ENCODE data around the gene AKR7A3.
"Not testable (repeated sequence)": the region's sequence is repeated elsewhere in the genome, so short reads cannot be mapped to it uniquely, and the experiment has no call there.

Gene AKR7A3

DNA sequence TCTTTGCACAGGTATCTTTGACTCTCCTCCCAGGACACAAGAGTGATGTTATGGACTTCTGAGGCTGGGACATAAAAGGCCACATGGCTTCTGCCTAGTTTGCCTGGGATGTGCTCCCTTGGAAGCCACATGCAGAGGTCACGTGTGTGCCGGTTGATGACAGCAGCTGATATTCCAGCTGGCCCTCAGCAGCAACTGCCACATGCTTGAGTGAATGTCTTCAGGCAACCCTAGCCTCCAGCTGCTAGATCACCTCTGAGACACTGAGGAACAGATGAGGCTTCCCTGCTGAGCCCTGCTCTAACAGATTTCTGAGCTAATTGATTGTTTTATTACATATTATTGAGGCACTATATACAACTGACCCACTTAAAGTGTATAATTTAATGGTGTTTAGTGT is 11.6 kb upstream of the AKR7A3 start:
- no peaks in the 10 kb centered on the region for H3K27me3 ChIP-seq (replicated peaks; ENCODE audit: control insufficient read depth, insufficient read depth, low read length)
- TF ChIP-seq, protein P1, sequence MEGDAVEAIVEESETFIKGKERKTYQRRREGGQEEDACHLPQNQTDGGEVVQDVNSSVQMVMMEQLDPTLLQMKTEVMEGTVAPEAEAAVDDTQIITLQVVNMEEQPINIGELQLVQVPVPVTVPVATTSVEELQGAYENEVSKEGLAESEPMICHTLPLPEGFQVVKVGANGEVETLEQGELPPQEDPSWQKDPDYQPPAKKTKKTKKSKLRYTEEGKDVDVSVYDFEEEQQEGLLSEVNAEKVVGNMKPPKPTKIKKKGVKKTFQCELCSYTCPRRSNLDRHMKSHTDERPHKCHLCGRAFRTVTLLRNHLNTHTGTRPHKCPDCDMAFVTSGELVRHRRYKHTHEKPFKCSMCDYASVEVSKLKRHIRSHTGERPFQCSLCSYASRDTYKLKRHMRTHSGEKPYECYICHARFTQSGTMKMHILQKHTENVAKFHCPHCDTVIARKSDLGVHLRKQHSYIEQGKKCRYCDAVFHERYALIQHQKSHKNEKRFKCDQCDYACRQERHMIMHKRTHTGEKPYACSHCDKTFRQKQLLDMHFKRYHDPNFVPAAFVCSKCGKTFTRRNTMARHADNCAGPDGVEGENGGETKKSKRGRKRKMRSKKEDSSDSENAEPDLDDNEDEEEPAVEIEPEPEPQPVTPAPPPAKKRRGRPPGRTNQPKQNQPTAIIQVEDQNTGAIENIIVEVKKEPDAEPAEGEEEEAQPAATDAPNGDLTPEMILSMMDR (IDR thresholded peaks at IDR 0.05; ENCODE audit: insufficient read depth, low read length, poor library complexity, severe bottlenecking) = no peak
- no peak overlapping the region for H3K4me3 ChIP-seq (replicated peaks; ENCODE audit: low read depth, low read length)
- peaks cover 3% of the 10 kb centered on the region for H3K36me3 ChIP-seq (ENCODE audit: control insufficient read depth, insufficient read depth, low read length)
- DNase-seq (ENCODE audit: extremely low read depth, insufficient read length) = no peak

DNA sequence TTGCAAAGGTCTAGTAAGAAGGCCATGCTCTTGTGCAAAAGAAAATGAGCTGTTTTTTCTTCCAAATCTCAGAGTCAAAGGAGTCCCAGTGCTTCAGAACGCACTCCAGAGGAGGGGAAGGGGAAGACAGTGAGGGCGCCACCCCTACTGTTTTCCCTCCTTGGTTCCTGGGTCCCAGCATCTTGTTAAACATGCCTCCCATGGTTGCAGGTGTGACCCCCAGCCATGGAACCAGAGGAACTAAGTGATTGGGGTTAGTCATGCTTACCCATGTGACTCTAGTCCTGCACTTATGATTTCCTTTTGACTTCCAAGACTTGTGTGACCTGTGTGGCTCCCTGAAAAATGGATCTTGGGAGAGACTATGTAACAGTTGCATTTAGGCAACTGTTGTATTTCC is 6.1 kb upstream of the AKR7A3 start:
- Histone ChIP-seq H3K36me3 (ENCODE audit: control insufficient read depth, insufficient read depth, low read length) (no peaks in the 10 kb centered on the region), H3K4me3 (replicated peaks; ENCODE audit: low read depth, low read length) (no peak overlapping the region), H3K27me3 (replicated peaks; ENCODE audit: control insufficient read depth, insufficient read depth, low read length) (no peaks in the 10 kb centered on the region)
- DNase-seq (ENCODE audit: extremely low read depth, insufficient read length) = no peak
- TF ChIP-seq, protein P1 (IDR thresholded peaks at IDR 0.05; ENCODE audit: insufficient read depth, low read length, poor library complexity, severe bottlenecking) = no peak

DNA sequence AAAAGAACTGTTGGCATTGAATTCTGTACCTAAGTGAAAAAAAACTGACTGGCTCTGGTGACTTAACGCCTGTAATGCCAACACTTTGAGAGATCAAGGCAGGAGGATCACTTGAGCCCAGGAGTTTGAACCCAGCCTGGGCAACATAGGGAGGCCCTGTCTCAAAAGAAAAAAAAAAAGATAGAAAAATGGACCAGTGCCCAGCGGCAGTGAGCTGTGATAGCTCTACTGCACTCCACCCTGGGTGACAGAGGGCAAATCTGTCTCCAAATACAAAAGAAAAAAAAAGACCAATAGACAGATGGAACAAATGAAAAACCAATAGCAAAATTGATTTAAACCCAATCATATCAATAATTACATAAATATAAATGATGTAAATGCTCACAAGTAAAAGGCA is 674 bp upstream of the AKR7A3 start:
- DNase-seq (ENCODE audit: extremely low read depth, insufficient read length) = no peak
- Histone ChIP-seq H3K36me3 (ENCODE audit: control insufficient read depth, insufficient read depth, low read length) (no peaks in the 10 kb centered on the region), H3K4me3 (replicated peaks; ENCODE audit: low read depth, low read length) (no peak overlapping the region), H3K27me3 (replicated peaks; ENCODE audit: control insufficient read depth, insufficient read depth, low read length) (no peaks in the 10 kb centered on the region)
- TF ChIP-seq, protein P1 (IDR thresholded peaks at IDR 0.05; ENCODE audit: insufficient read depth, low read length, poor library complexity, severe bottlenecking) = no peak

DNA sequence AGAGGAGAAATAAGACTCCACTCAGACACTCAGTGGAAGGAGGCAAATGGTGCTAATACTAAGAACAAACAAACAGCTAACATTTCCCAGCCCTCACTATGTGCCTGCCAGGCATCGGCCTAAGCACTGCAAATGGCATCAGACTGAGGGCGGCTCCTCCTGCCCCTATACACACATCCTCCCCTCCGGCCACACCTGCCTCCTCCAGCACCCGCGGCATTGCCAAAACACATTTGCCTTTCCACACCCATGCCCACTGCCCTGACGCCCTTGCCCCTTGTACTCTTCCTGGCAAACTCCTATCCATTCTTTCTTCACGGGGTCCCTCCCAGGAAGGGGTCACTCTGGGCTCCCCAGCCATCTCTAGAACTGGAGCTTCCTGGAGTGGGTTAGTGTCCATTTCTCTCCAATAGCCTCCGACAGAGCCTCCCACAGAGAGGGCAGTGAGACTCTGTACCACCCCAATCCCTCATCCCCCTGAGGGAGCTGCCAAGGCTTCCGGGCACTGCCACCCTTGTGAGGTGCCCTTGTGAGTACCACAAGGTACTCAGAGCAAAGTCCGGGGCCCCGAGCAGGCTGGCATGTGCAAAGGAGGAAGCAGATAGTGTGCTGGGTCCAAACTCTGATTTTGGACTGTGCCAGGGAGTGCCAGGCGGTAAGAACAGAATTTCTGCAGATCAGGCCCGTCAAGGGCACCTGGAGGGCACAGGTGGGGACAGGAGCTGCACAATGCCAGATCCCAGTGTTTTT is 959 bp downstream of the AKR7A3 start:
- no peak for DNase-seq (ENCODE audit: extremely low read depth, insufficient read length)
- TF ChIP-seq, protein P1 (IDR thresholded peaks at IDR 0.05; ENCODE audit: insufficient read depth, low read length, poor library complexity, severe bottlenecking) = no peak
- no peak overlapping the region for H3K4me3 ChIP-seq (replicated peaks; ENCODE audit: low read depth, low read length)
- H3K36me3 ChIP-seq (ENCODE audit: control insufficient read depth, insufficient read depth, low read length) = no peaks in the 10 kb centered on the region
- no peaks in the 10 kb centered on the region for H3K27me3 ChIP-seq (replicated peaks; ENCODE audit: control insufficient read depth, insufficient read depth, low read length)

DNA sequence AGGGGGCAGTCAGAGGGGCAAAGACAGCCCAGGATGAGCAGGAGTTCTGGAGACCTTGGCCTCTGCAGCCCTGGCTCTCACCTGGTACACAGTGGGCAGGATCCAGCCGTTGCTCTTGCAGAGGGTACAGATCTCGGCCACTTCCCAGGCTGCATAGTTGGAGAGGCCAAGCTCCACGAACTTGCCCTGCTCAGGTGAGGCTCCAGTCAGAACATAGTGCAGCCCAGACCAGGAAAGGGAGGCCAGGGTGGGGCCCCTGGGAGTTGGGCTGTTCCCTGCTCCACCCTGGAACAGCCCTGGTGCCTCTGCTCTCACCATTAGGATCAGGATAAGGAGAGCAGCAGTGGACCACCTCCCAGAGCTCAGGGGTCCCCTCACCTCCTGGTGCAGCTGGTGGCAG is 2.8 kb downstream of the AKR7A3 start:
- not testable (repeated sequence) for H3K4me3 ChIP-seq (replicated peaks; ENCODE audit: low read depth, low read length); H3K36me3 ChIP-seq (ENCODE audit: control insufficient read depth, insufficient read depth, low read length); DNase-seq (ENCODE audit: extremely low read depth, insufficient read length); H3K27me3 ChIP-seq (replicated peaks; ENCODE audit: control insufficient read depth, insufficient read depth, low read length)

DNA sequence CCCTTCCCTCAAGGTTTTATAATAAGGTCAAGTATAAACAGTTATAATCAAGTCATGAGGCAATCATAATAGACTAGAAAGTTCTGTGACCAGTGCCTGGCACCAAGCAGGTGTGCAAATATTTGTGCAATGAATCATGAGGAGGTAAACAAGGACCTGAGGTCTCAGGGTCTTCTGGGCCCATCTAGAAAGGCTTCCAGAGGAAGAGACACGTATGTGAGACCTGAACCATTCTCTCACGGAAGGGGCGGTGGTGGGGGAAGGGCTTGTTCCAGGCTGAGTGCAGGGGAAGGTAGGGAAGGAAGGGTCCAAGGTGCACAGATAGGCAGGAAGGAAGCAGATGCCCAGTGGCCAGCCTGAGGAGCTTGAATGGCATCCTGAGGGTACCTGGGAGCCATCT is 3.2 kb downstream of the AKR7A3 start:
- H3K36me3 ChIP-seq (ENCODE audit: control insufficient read depth, insufficient read depth, low read length); H3K4me3 ChIP-seq (replicated peaks; ENCODE audit: low read depth, low read length); H3K27me3 ChIP-seq (replicated peaks; ENCODE audit: control insufficient read depth, insufficient read depth, low read length); DNase-seq (ENCODE audit: extremely low read depth, insufficient read length): not testable (repeated sequence)

DNA sequence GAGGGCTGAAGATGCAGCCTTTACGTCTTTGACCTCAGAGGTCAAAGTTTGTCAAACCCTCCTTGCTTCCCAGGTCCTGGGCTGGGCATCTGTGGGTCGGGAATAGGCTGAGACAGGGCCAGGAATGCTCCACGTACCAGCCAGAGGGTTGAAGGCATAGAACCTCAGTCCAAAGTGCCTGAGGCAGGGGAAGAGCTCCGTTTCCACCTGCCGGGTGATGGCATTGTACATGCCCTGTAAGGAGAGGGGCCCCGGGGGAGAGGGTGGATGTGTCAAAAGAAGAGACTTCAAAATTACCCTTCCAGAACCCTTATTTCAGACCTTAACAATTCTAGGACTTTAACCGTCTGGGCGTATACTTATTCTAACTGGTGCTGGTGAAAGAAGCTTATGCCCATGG is 3.7 kb downstream of the AKR7A3 start:
- no peak overlapping the region for H3K4me3 ChIP-seq (replicated peaks; ENCODE audit: low read depth, low read length)
- TF ChIP-seq, protein P1 (IDR thresholded peaks at IDR 0.05; ENCODE audit: insufficient read depth, low read length, poor library complexity, severe bottlenecking) = no peak
- no peak for DNase-seq (ENCODE audit: extremely low read depth, insufficient read length)
- H3K36me3 ChIP-seq (ENCODE audit: control insufficient read depth, insufficient read depth, low read length) = no peaks in the 10 kb centered on the region
- H3K27me3 ChIP-seq (replicated peaks; ENCODE audit: control insufficient read depth, insufficient read depth, low read length) = no peaks in the 10 kb centered on the region
